Posterior vena cava (tissue), 2 donors: ENCODE data around the gene MARCHF6. TPM values are rescaled to one million over a fixed set of nuclear protein-coding genes. Genes with fewer than 3 reads are reported as not detected.
"Not testable (repeated sequence)": the region's sequence is repeated elsewhere in the genome, so short reads cannot be mapped to it uniquely, and the experiment has no call there.

Source experiments
- DNase-seq: peaks from one replicate; pipeline ENCODE4 v3.0.0-alpha.2; 2020; ENCODE audit warnings: low spot score
- intact Hi-C, 2 donors: fragments of 100-400 bp; cut with DNase I; formaldehyde crosslinking; loops; one replicate each; pipeline versions ENCODE4 v1.14.1 to v1.14.2; 2022 to 2023
- long read RNA-seq, 2 donors: library from polyadenylated mRNA; unstranded; transcript quantifications; one replicate each; pipeline ENCODE4 v2.0.0, GENCODE V29; 2020 to 2021
- total RNA-seq, 2 donors: library from RNA; stranded (reverse); fragmentation: NEBNext Ultra II Directional; extraction: Animal tissue kit (Norgen Biotek cat#: 25700); gene quantifications; one replicate each; pipeline ENCODE4 v1.2.1, GENCODE V29; 2021
- donor health status: DM: yes; HTN: yes; CAD: no.
- donor health status: DM: yes; HTN: yes; CAD: no.

The MARCHF6 gene
- total RNA-seq = 100 to 1,000 TPM; 116 to 127 TPM
- long read RNA-seq, donor 1, full-length matches to known transcripts = 6 of 11 reads
- long read RNA-seq, donor 1, partial matches to known transcripts = 3 of 11 reads
- long read RNA-seq, donor 1, other reads (novel, unspliced or antisense) = 2 of 11 reads
- long read RNA-seq, donor 2, full-length matches to known transcripts = 12 of 32 reads
- long read RNA-seq, donor 2, partial matches to known transcripts = 10 of 32 reads
- long read RNA-seq, donor 2, other reads (novel, unspliced or antisense) = 10 of 32 reads

GRCh38 chr5:10353241-10354047, at the start of gene MARCHF6:
Gene MARCHF6 (plus strand): TSS chr5:10353695. CDS start chr5:10353899, 204 bp downstream.
- peak; percentile 99 for DNase-seq
- intact Hi-C loops = no loop called here

GRCh38 chr5:10303699-10304170, 49.8 kb upstream of the MARCHF6 start:
- intact Hi-C loops = loop anchor here in 1 of 2 donors (5.0 kb wide), 1 partner anchor 1419 kb away; no protein-coding TSS in a partner anchor

GRCh38 chr5:10304932-10305331, 48.6 kb upstream of the MARCHF6 start:
- intact Hi-C loops = loop anchor here in 1 of 2 donors (5.0 kb wide), 2 partner anchors 558 to 1417 kb away; no protein-coding TSS in a partner anchor
- DNase-seq = no peak

More at GRCh38 chr5:10303699-10304170, 49.8 kb upstream of the MARCHF6 start:
- no peak for DNase-seq

GRCh38 chr5:10306114-10306513, 47.4 kb upstream of the MARCHF6 start:
- intact Hi-C loops = loop anchor here in 1 of 2 donors (5.0 kb wide), 1 partner anchor 559 kb away; no protein-coding TSS in a partner anchor
- no peak for DNase-seq

GRCh38 chr5:10306806-10307205, 46.7 kb upstream of the MARCHF6 start:
- DNase-seq = peak; percentile 13
- intact Hi-C loops = loop anchor here in 1 of 2 donors (5.0 kb wide), 1 partner anchor 560 kb away; no protein-coding TSS in a partner anchor

- intact Hi-C loops = loop anchor here in 1 of 2 donors (5.0 kb wide), 1 partner anchor 560 kb away; no protein-coding TSS in a partner anchor
- peak; percentile 86 for DNase-seq
Observed at GRCh38 chr5:10307206-10308148, 46.0 kb upstream of the MARCHF6 start, which contains the start of gene CMBL. Gene CMBL (minus strand): TSS chr5:10307902. CDS start chr5:10290762, 17,140 bp downstream.

GRCh38 chr5:10308844-10309243, 44.7 kb upstream of the MARCHF6 start:
- intact Hi-C loops = loop anchor here in 1 of 2 donors (5.0 kb wide), 1 partner anchor 562 kb away; no protein-coding TSS in a partner anchor
- DNase-seq = peak; percentile 22

- DNase-seq = no peak
- intact Hi-C loops = no loop called here
Observed at GRCh38 chr5:10310066-10310779, 43.3 kb upstream of the MARCHF6 start.

GRCh38 chr5:10310835-10311570, 42.5 kb upstream of the MARCHF6 start:
- intact Hi-C loops, DNase-seq: not testable (repeated sequence)

GRCh38 chr5:10311595-10312425, 41.7 kb upstream of the MARCHF6 start:
- DNase-seq = no peak
- intact Hi-C loops = no loop called here

- no peak for DNase-seq
Observed at GRCh38 chr5:10315201-10315600, 38.3 kb upstream of the MARCHF6 start.

GRCh38 chr5:10315824-10316509, 37.5 kb upstream of the MARCHF6 start:
- intact Hi-C loops = no loop called here
- no peak for DNase-seq

More at GRCh38 chr5:10315201-10315600, 38.3 kb upstream of the MARCHF6 start:
- intact Hi-C loops = no loop called here

GRCh38 chr5:10317825-10318682, 35.4 kb upstream of the MARCHF6 start:
- intact Hi-C loops = no loop called here

GRCh38 chr5:10319202-10319851, 34.2 kb upstream of the MARCHF6 start:
- intact Hi-C loops = no loop called here
- DNase-seq = peak; percentile 81

More at GRCh38 chr5:10317825-10318682, 35.4 kb upstream of the MARCHF6 start:
- peak; percentile 35 for DNase-seq
